HCT116 (cell line): ENCODE results near the gene HMGN1. TPM values are rescaled to one million over a fixed set of nuclear protein-coding genes. Genes with fewer than 3 reads are reported as not detected.

Source experiments
- ATAC-seq: fragments of 200-7000 bp; cut with Tn5 transposase; 2 replicates; pipeline ENCODE4 v1.9.1; 2020; ENCODE audit warnings: mild to moderate bottlenecking, moderate library complexity
- BruUV-seq: library from RNA; stranded (reverse); fragments of 400-500 nt; replicated peaks from 2 replicates; lab custom pipeline; 2021; lab: Mats Ljungman, UMichigan
- CTCF ChIA-PET: fragments of 300-600 bp; sonication (Branson Sonifier 250); formaldehyde crosslinking; loops from one replicate; lab custom pipeline; 2021; ENCODE audit warnings: antibody characterized with exemption; lab: Charles Lee
- POLR2A ChIA-PET: fragments of 300-600, 350-600 bp; sonication (Branson Sonifier 250); formaldehyde crosslinking; loops from one replicate; lab custom pipeline; 2021; ENCODE audit warnings: antibody characterized with exemption; lab: Charles Lee
- RAD21 ChIA-PET, 2 experiments: fragments of 300-600 bp; sonication (Branson Sonifier 250); formaldehyde crosslinking; loops; one replicate each; lab custom pipeline; 2023; ENCODE audit warnings: low total read pairs in 2 of 2; ENCODE audit not compliant: uncharacterized antibody in 2 of 2, unreplicated experiment in 2 of 2, low non-redundant PET in 1 of 2; lab: Charles Lee
- DNase-seq: peaks from one replicate; pipeline ENCODE4 v3.0.0-alpha.2; 2010; ENCODE audit warnings: low read depth, low spot score
- H2AFZ ChIP-seq: fragments of 200-600 bp; shearing (Covaris generic), sonication (generic); 2 replicates; pipeline ENCODE4 v1.6.1; 2017; ENCODE audit warnings: low read depth, mixed run types, mixed read lengths, antibody characterized with exemption, low read length; ENCODE audit not compliant: poor library complexity, severe bottlenecking
- H3K27ac ChIP-seq: 2 replicates; pipeline ENCODE4 v1.5.1; 2012; ENCODE audit warnings: low read depth, low read length
- H3K27me3 ChIP-seq: fragments of 200-600 bp; sonication (generic); 2 replicates; pipeline ENCODE4 v1.6.1; 2016; ENCODE audit warnings: mixed run types, low read length, mixed read lengths; ENCODE audit not compliant: insufficient read depth
- H3K36me3 ChIP-seq, 2 experiments: fragments of 200-500 bp in 1 of 2; fragments of 200-600 bp in 1 of 2; sonication (Bioruptor generic) in 1 of 2; sonication (generic) in 1 of 2; 2 replicates each; pipeline versions ENCODE4 v1.5.1 to v1.6.1; 2014 to 2016; ENCODE audit warnings: low read length in 2 of 2, inconsistent platforms in 1 of 2, mixed read lengths in 1 of 2, mixed run types in 1 of 2; ENCODE audit not compliant: insufficient read depth in 2 of 2, control insufficient read depth in 1 of 2
- H3K4me1 ChIP-seq, 2 experiments: fragments of 200-600 bp in 1 of 2; sonication (generic) in 1 of 2; 2 replicates each; pipeline versions ENCODE4 v1.5.1 to v1.6.1; 2012 to 2017; ENCODE audit warnings: low read length in 2 of 2, inconsistent platforms in 1 of 2, mild to moderate bottlenecking in 1 of 2, mixed read lengths in 1 of 2, mixed run types in 1 of 2, moderate library complexity in 1 of 2; ENCODE audit not compliant: insufficient read depth in 2 of 2, control insufficient read depth in 1 of 2
- H3K4me2 ChIP-seq: fragments of 200-600 bp; sonication (generic); 2 replicates; pipeline ENCODE4 v1.6.1; 2017; ENCODE audit warnings: mixed run types, low read length, mixed read lengths
- H3K4me3 ChIP-seq, 2 experiments: fragments of 200-600 bp in 1 of 2; sonication (generic) in 1 of 2; replicated peaks in 1 of 2; 2 replicates each; pipeline ENCODE4 v1.5.1; 2011 to 2016; ENCODE audit warnings: low read length in 2 of 2, control low read depth in 1 of 2, low read depth in 1 of 2, mild to moderate bottlenecking in 1 of 2, mixed read lengths in 1 of 2, mixed run types in 1 of 2
- H3K79me2 ChIP-seq: fragments of 200-600 bp; sonication (generic); 2 replicates; pipeline ENCODE4 v1.6.1; 2017; ENCODE audit warnings: mild to moderate bottlenecking, mixed run types, low read length, moderate library complexity, mixed read lengths; ENCODE audit not compliant: insufficient read depth
- H3K9ac ChIP-seq: fragments of 200-600 bp; sonication (generic); 2 replicates; pipeline ENCODE4 v1.6.1; 2016; ENCODE audit warnings: low read length, mixed read lengths
- H3K9me2 ChIP-seq: fragments of 200-600 bp; sonication (generic), shearing (Covaris generic); 2 replicates; pipeline ENCODE4 v1.6.1; 2017; ENCODE audit warnings: mixed run types, mild to moderate bottlenecking, moderate library complexity; ENCODE audit not compliant: insufficient read depth
- H3K9me3 ChIP-seq, 2 experiments: fragments of 200-500 bp in 1 of 2; fragments of 200-600 bp in 1 of 2; sonication (Bioruptor generic) in 1 of 2; sonication (generic) in 1 of 2; 2 replicates each; pipeline ENCODE4 v1.6.1; 2014 to 2017; ENCODE audit warnings: low read length in 2 of 2, mixed read lengths in 2 of 2, inconsistent platforms in 1 of 2, low read depth in 1 of 2, mild to moderate bottlenecking in 1 of 2, mixed run types in 1 of 2, moderate library complexity in 1 of 2; ENCODE audit not compliant: control insufficient read depth in 1 of 2, insufficient read depth in 1 of 2
- H4K20me1 ChIP-seq: fragments of 200-600 bp; sonication (generic), shearing (Covaris generic); 2 replicates; pipeline ENCODE4 v1.6.1; 2017; ENCODE audit warnings: mixed run types, mild to moderate bottlenecking, moderate library complexity; ENCODE audit not compliant: insufficient read depth
- CBX3 ChIP-seq: IDR thresholded peaks from 2 replicates; pipeline ENCODE4 v1.6.1; 2012; ENCODE audit warnings: low read depth
- CEBPB ChIP-seq: IDR thresholded peaks from 2 replicates; pipeline ENCODE4 v1.6.1; 2012; ENCODE audit warnings: low read depth
- CTCF ChIP-seq, 3 experiments: fragments of 200-600 bp in 1 of 3; sonication (generic) in 1 of 3; IDR thresholded peaks in 2 of 3; conservative IDR thresholded peaks in 1 of 3; 2 replicates each; pipeline ENCODE4 v1.5.1; 2012 to 2017; ENCODE audit warnings: low read depth in 2 of 3, low read length in 2 of 3, antibody characterized with exemption in 1 of 3, borderline replicate concordance in 1 of 3, control low read depth in 1 of 3, mild to moderate bottlenecking in 1 of 3, mixed read lengths in 1 of 3, mixed run types in 1 of 3, moderate library complexity in 1 of 3; ENCODE audit not compliant: insufficient read depth in 1 of 3
- EGR1 ChIP-seq: IDR thresholded peaks from 2 replicates; pipeline ENCODE4 v1.6.1; 2012; ENCODE audit warnings: low read depth
- EZH2phosphoT487 ChIP-seq: fragments of 200-600 bp; IDR thresholded peaks from 2 replicates; pipeline ENCODE4 v1.6.1; 2018; ENCODE audit warnings: antibody characterized with exemption, borderline replicate concordance
- JUND ChIP-seq: IDR thresholded peaks from 2 replicates; pipeline ENCODE4 v1.6.1; 2012
- MAX ChIP-seq: IDR thresholded peaks from 2 replicates; pipeline ENCODE4 v1.6.1; 2012
- POLR2A ChIP-seq: IDR thresholded peaks from 2 replicates; pipeline ENCODE4 v1.7.0; 2011; ENCODE audit warnings: borderline replicate concordance; ENCODE audit not compliant: insufficient read depth, insufficient read length; ENCODE audit errors: extremely low read depth
- RAD21 ChIP-seq: IDR thresholded peaks from 2 replicates; pipeline ENCODE4 v1.6.1; 2012; ENCODE audit warnings: low read depth, mild to moderate bottlenecking
- SIN3A ChIP-seq: IDR thresholded peaks from 2 replicates; pipeline ENCODE4 v1.6.1; 2012; ENCODE audit warnings: low read depth
- TCF7L2 ChIP-seq: IDR thresholded peaks from 2 replicates; pipeline ENCODE4 v1.7.0; 2011; ENCODE audit warnings: borderline replicate concordance, inconsistent platforms; ENCODE audit not compliant: insufficient read depth, insufficient read length; ENCODE audit errors: extremely low read depth
- YY1 ChIP-seq: IDR thresholded peaks from 2 replicates; pipeline ENCODE4 v1.6.1; 2011; ENCODE audit warnings: low read length, low read depth, moderate library complexity, mild to moderate bottlenecking; ENCODE audit not compliant: insufficient replicate concordance; ENCODE audit errors: extremely low read depth
- ZBTB33 ChIP-seq: IDR thresholded peaks from 2 replicates; pipeline ENCODE4 v1.6.1; 2011; ENCODE audit warnings: mild to moderate bottlenecking, low read length, moderate library complexity; ENCODE audit not compliant: insufficient replicate concordance; ENCODE audit errors: extremely low read depth
- ZFX ChIP-seq: fragments of 450-650 bp; IDR thresholded peaks from 2 replicates; pipeline ENCODE4 v1.6.1; 2017
- ZNF274 ChIP-seq: fragments of 200-500 bp; sonication (Bioruptor generic); IDR thresholded peaks from 2 replicates; pipeline ENCODE4 v1.6.1; 2014; ENCODE audit warnings: mild to moderate bottlenecking, low read depth, low read length, inconsistent platforms
- intact Hi-C: fragments of 100-400 bp; cut with micrococcal nuclease; formaldehyde crosslinking; loops from 2 replicates; pipeline ENCODE4 v1.10.0; 2022
- total RNA-seq: library from RNA; stranded (reverse); gene quantifications from one replicate; pipeline ENCODE4 v1.2.1, GENCODE V29; 2021; ENCODE audit not compliant: unreplicated experiment

HMGN1 gene
- total RNA-seq, 1 experiment from 2014 or later = 399 TPM

GRCh38 chr21:39386899-39387298 lies 38.0 kb upstream of the HMGN1 start (continued):
- TF ChIP-seq CTCF (IDR thresholded peaks at IDR 0.05 in 2 of 3, conservative IDR thresholded peaks at IDR 0.05 in 1 of 3; ENCODE audit: borderline replicate concordance in 1 of 3, insufficient read depth in 1 of 3, low read depth in 2 of 3, low read length in 2 of 3) = no peak
- no peak for TF ChIP-seq SIN3A
- TF ChIP-seq EGR1 = no peak
- no peak for TF ChIP-seq ZBTB33
- TF ChIP-seq CBX3 = no peak
- TF ChIP-seq, all 23 proteins: peak for 0

- H3K4me2 ChIP-seq = no peak overlapping the region
- intact Hi-C loops = loop anchor here (10.0 kb wide), 1 partner anchor 1231 kb away; no protein-coding TSS in a partner anchor
- DNase-seq (no peak), ATAC-seq (no peak)
- ChIA-PET POLR2A (no interaction called here), RAD21 (no interaction called here), CTCF (no interaction called here)
- no peaks in the 10 kb centered on the region for H3K36me3 ChIP-seq
- H2AFZ ChIP-seq = no peak overlapping the region
- peaks cover 11 to 13% of the 10 kb centered on the region in 2 experiments; a peak in 3 of 4 replicates for H3K4me1 ChIP-seq
- H3K27ac ChIP-seq = no peak overlapping the region
- H3K9me3 ChIP-seq = no peaks in the 10 kb centered on the region
- H4K20me1 ChIP-seq = no peaks in the 10 kb centered on the region
- BruUV-seq = no TSS peak
- no peak overlapping the region for H3K9ac ChIP-seq
- no peaks in the 10 kb centered on the region for H3K9me2 ChIP-seq
- H3K4me3 ChIP-seq = no peak overlapping the region
- TF ChIP-seq ZFX (no peak), CBX3 (no peak), JUND (no peak), YY1 (no peak), EZH2phosphoT487 (no peak), ZNF274 (no peak), TCF7L2 (no peak), CEBPB (no peak), MAX (no peak), RAD21 (no peak), POLR2A (no peak)
- peaks cover 15% of the 10 kb centered on the region; the same call in 1 of the 2 replicates for H3K79me2 ChIP-seq
- H3K27me3 ChIP-seq = no peaks in the 10 kb centered on the region
Observed at GRCh38 chr21:39386194-39386593, 37.3 kb upstream of the HMGN1 start.
